HepG2 (cell line): Measurements from ENCODE around the gene UNC13D. TPM values are rescaled to one million over a fixed set of nuclear protein-coding genes. Genes with fewer than 3 reads are reported as not detected.

Source experiments
- ARID5B ChIP-seq: IDR thresholded peaks from 2 replicates; pipeline ENCODE4 v1.4.0; 2020; ENCODE audit warnings: mild to moderate bottlenecking, missing genetic modification reagents
- ASH2L ChIP-seq: fragments of 300-600, 200-600 bp; sonication (generic); IDR thresholded peaks from 2 replicates; pipeline ENCODE4 v1.7.0; 2017; ENCODE audit warnings: low read depth, mild to moderate bottlenecking, moderate library complexity, mixed read lengths, low read length; ENCODE audit not compliant: insufficient read length
- FLYWCH1 ChIP-seq: sonication (generic); formaldehyde crosslinking; IDR thresholded peaks from 2 replicates; pipeline ENCODE4 v1.8.1; 2023; ENCODE audit warnings: mild to moderate bottlenecking, missing genetic modification reagents
- HNRNPUL1 ChIP-seq: fragments of 200-400 bp; formaldehyde crosslinking; IDR thresholded peaks from 2 replicates; pipeline ENCODE4 v1.6.1; 2017; ENCODE audit warnings: low read depth, mild to moderate bottlenecking, low read length, moderate library complexity
- MIER2 ChIP-seq: IDR thresholded peaks from 2 replicates; pipeline ENCODE4 v1.6.1; 2016; ENCODE audit warnings: missing biosample characterization, missing genetic modification reagents
- MNT ChIP-seq: fragments of 450-650 bp; IDR thresholded peaks from 2 replicates; pipeline ENCODE4 v1.6.1; 2016
- MYC ChIP-seq: sonication (generic); formaldehyde crosslinking; IDR thresholded peaks from 2 replicates; pipeline ENCODE4 v1.9.0; 2021; ENCODE audit warnings: missing genetic modification reagents, borderline replicate concordance
- NFYB ChIP-seq: sonication (generic); formaldehyde crosslinking; IDR thresholded peaks from 2 replicates; pipeline ENCODE4 v1.4.0; 2020; ENCODE audit warnings: missing genetic modification reagents
- STAT6 ChIP-seq: sonication (generic); formaldehyde crosslinking; IDR thresholded peaks from 2 replicates; pipeline ENCODE4 v1.4.0; 2020; ENCODE audit warnings: missing genetic modification reagents, mild to moderate bottlenecking, borderline replicate concordance
- TOPORS ChIP-seq: sonication (generic); formaldehyde crosslinking; IDR thresholded peaks from 2 replicates; pipeline ENCODE4 v1.8.0; 2023; ENCODE audit warnings: mild to moderate bottlenecking, missing genetic modification reagents
- TRAFD1 ChIP-seq: sonication (generic); formaldehyde crosslinking; IDR thresholded peaks from 2 replicates; pipeline ENCODE4 v1.5.1; 2020; ENCODE audit warnings: missing genetic modification reagents, mild to moderate bottlenecking, borderline replicate concordance
- WIZ ChIP-seq: sonication (generic); formaldehyde crosslinking; IDR thresholded peaks from 2 replicates; pipeline ENCODE4 v1.5.1; 2020; ENCODE audit warnings: mild to moderate bottlenecking, missing genetic modification reagents
- XBP1 ChIP-seq: sonication (generic); formaldehyde crosslinking; IDR thresholded peaks from 2 replicates; pipeline ENCODE4 v1.5.0; 2020; ENCODE audit warnings: missing genetic modification reagents
- ZFP36 ChIP-seq: fragments of 150-350 bp; IDR thresholded peaks from 2 replicates; pipeline ENCODE4 v1.6.1; 2018; ENCODE audit warnings: borderline replicate concordance, low read length, low read depth; ENCODE audit not compliant: partially characterized antibody
- ZFP37 ChIP-seq: sonication (generic); formaldehyde crosslinking; IDR thresholded peaks from 2 replicates; pipeline ENCODE4 v1.4.0; 2020; ENCODE audit warnings: missing genetic modification reagents, borderline replicate concordance
- ZMYM2 ChIP-seq: sonication (generic); formaldehyde crosslinking; IDR thresholded peaks from 2 replicates; pipeline ENCODE4 v1.8.0; 2022; ENCODE audit warnings: mild to moderate bottlenecking, missing genetic modification reagents
- ZMYM3 ChIP-seq: sonication (generic); formaldehyde crosslinking; IDR thresholded peaks from 2 replicates; pipeline ENCODE4 v1.5.1; 2020; ENCODE audit warnings: mild to moderate bottlenecking, missing genetic modification reagents
- ZNF207 ChIP-seq: fragments of 450-650 bp; IDR thresholded peaks from 2 replicates; pipeline ENCODE4 v1.6.1; 2016; ENCODE audit warnings: antibody characterized with exemption, borderline replicate concordance
- ZNF274 ChIP-seq: sonication (generic); formaldehyde crosslinking; IDR thresholded peaks from 2 replicates; pipeline ENCODE4 v1.5.1; 2020; ENCODE audit warnings: mild to moderate bottlenecking, missing genetic modification reagents
- polyA plus RNA-seq, 8 experiments: library from polyadenylated mRNA; depleted of rRNA in 3 of 8; stranded (reverse) in 7 of 8; unstranded in 1 of 8; fragments of >200 nt; fragmentation: Illumina TruSeq in 4 of 8; extraction: Trizol in 4 of 8; gene quantifications; 2 replicates each; pipeline versions ENCODE4 v1.2.1 to v1.2.3, GENCODE V29; 2011 to 2016; ENCODE audit warnings: low read depth in 4 of 8, missing spikeins in 1 of 8, mixed read lengths in 1 of 8; ENCODE audit not compliant: insufficient read depth in 1 of 8
- total RNA-seq, 5 experiments: library from RNA; depleted of rRNA; stranded (reverse); fragments of >200 nt; fragmentation: Illumina TruSeq; extraction: Trizol; gene quantifications; 2 replicates each; pipeline ENCODE4 v1.2.3, GENCODE V29; 2016; ENCODE audit warnings: low read depth in 1 of 5

Gene UNC13D
- total and polyA plus RNA-seq, 2 of the 13 experiments (the other 11 are each of a cell fraction or from before 2014, with no cell fraction given) = 29.7 to 42.7 TPM

- TF ChIP-seq MNT = peak; percentile 68
- TF ChIP-seq ZMYM3 = no peak
- TF ChIP-seq HNRNPUL1 = no peak
- TF ChIP-seq ZMYM2 (CRISPR knock-in tag) = peak; percentile 62; the same call in 1 of the 2 replicates
- TF ChIP-seq MIER2 = 0 out of 2 replicates have a peak, but pooled peaks have one; percentile 68
- no peak for TF ChIP-seq ZNF207
- TF ChIP-seq ASH2L = peak; percentile 88
- peak; percentile 92 for TF ChIP-seq ZNF274 (CRISPR knock-in tag)
- peak; percentile 72 for TF ChIP-seq NFYB (CRISPR knock-in tag)
- no peak for TF ChIP-seq ZFP36
- TF ChIP-seq ARID5B (CRISPR knock-in tag) = peak; percentile 86; the same call in 1 of the 2 replicates
- no peak for TF ChIP-seq XBP1 (CRISPR knock-in tag)
- TF ChIP-seq MYC (CRISPR knock-in tag) = peak; percentile 97
- TF ChIP-seq STAT6 (CRISPR knock-in tag) = 0 out of 2 replicates have a peak, but pooled peaks have one; percentile 68
- TF ChIP-seq TRAFD1 (CRISPR knock-in tag) = no peak
- TF ChIP-seq TOPORS (CRISPR knock-in tag) = peak; percentile 70; the same call in 1 of the 2 replicates
- TF ChIP-seq ZFP37 (CRISPR knock-in tag) = no peak
- no peak for TF ChIP-seq WIZ (CRISPR knock-in tag)
- TF ChIP-seq FLYWCH1 (CRISPR knock-in tag) = peak; percentile 70; the same call in 1 of the 2 replicates
Observed at GRCh38 chr17:75846692-75847613, 2.7 kb upstream of the UNC13D start (continued).
